Osteoblast (primary cell): ENCODE data around the gene DBP. TPM values are rescaled to one million over a fixed set of nuclear protein-coding genes. Genes with fewer than 3 reads are reported as not detected.

ENCODE experiments used
- DNase-seq: peaks from one replicate; pipeline ENCODE4 v3.0.0; 2011; ENCODE audit warnings: low spot score, mixed read lengths; ENCODE audit not compliant: insufficient read length; ENCODE audit errors: missing footprints
- H2AFZ ChIP-seq: 2 replicates; pipeline ENCODE4 v1.6.0; 2011; ENCODE audit warnings: mild to moderate bottlenecking, low read length
- H3K27ac ChIP-seq: 2 replicates; pipeline ENCODE4 v1.5.1; 2011; ENCODE audit warnings: mild to moderate bottlenecking, low read depth, low read length, moderate library complexity
- H3K27me3 ChIP-seq: 2 replicates; pipeline ENCODE4 v1.6.0; 2012; ENCODE audit warnings: mild to moderate bottlenecking, control low read depth, inconsistent platforms, low read length, moderate library complexity; ENCODE audit not compliant: insufficient read depth
- H3K36me3 ChIP-seq: 2 replicates; pipeline ENCODE4 v1.5.1; 2011; ENCODE audit warnings: mild to moderate bottlenecking, low read length, control low read depth, moderate library complexity; ENCODE audit not compliant: insufficient read depth
- H3K4me1 ChIP-seq: 2 replicates; pipeline ENCODE4 v1.5.1; 2011; ENCODE audit warnings: mild to moderate bottlenecking, low read length, control low read depth, moderate library complexity; ENCODE audit not compliant: insufficient read depth
- H3K4me2 ChIP-seq: 2 replicates; pipeline ENCODE4 v1.6.0; 2011; ENCODE audit warnings: mild to moderate bottlenecking, low read length; ENCODE audit not compliant: insufficient read depth
- H3K4me3 ChIP-seq: fragments of 200-600 bp; sonication (generic); 3 replicates; pipeline ENCODE4 v1.5.1; 2012; ENCODE audit warnings: mild to moderate bottlenecking, low read length, inconsistent platforms; ENCODE audit not compliant: insufficient read depth
- H3K79me2 ChIP-seq: 2 replicates; pipeline ENCODE4 v1.6.0; 2012; ENCODE audit warnings: mild to moderate bottlenecking, low read length, control low read depth, inconsistent platforms; ENCODE audit not compliant: insufficient read depth
- H3K9me3 ChIP-seq: 2 replicates; pipeline ENCODE4 v1.5.1; 2011; ENCODE audit warnings: low read depth, low read length, control low read depth
- H4K20me1 ChIP-seq: 2 replicates; pipeline ENCODE4 v1.6.0; 2012; ENCODE audit warnings: mild to moderate bottlenecking, low read length, control low read depth; ENCODE audit not compliant: insufficient read depth
- CTCF ChIP-seq: IDR thresholded peaks from 2 replicates; pipeline ENCODE4 v1.5.1; 2011; ENCODE audit warnings: mild to moderate bottlenecking, low read depth, low read length, moderate library complexity; ENCODE audit errors: extremely low read depth
- total RNA-seq: library from RNA; depleted of rRNA; stranded (reverse); fragments of >200 nt; gene quantifications from 2 replicates; pipeline ENCODE4 v1.2.3, GENCODE V29; 2012

DBP gene
- total RNA-seq, 1 donor: 14.5 TPM

GRCh38 chr19:48603001-48603400, 34.2 kb downstream of the DBP start:
- Histone ChIP-seq H2AFZ (no peak overlapping the region), H3K4me2 (no peak overlapping the region), H3K79me2 (no peaks in the 10 kb centered on the region), H4K20me1 (no peaks in the 10 kb centered on the region), H3K27ac (no peak overlapping the region), H3K4me1 (no peaks in the 10 kb centered on the region), H3K27me3 (no peaks in the 10 kb centered on the region), H3K4me3 (no peak overlapping the region), H3K9me3 (no peaks in the 10 kb centered on the region), H3K36me3 (no peaks in the 10 kb centered on the region)
- DNase-seq: peak; percentile 91
- TF ChIP-seq CTCF: no peak

GRCh38 chr19:48600679-48601417, 36.3 kb downstream of the DBP start:
- Histone ChIP-seq H3K27ac (no peak overlapping the region), H3K4me2 (no peak overlapping the region), H2AFZ (no peak overlapping the region), H4K20me1 (no peaks in the 10 kb centered on the region), H3K4me1 (no peaks in the 10 kb centered on the region), H3K9me3 (no peaks in the 10 kb centered on the region), H3K36me3 (no peaks in the 10 kb centered on the region), H3K27me3 (no peaks in the 10 kb centered on the region), H3K79me2 (no peaks in the 10 kb centered on the region), H3K4me3 (no peak overlapping the region)
- no peak for TF ChIP-seq CTCF
- peak; percentile 50 for DNase-seq

GRCh38 chr19:48598996-48599700, 38.0 kb downstream of the DBP start:
- Histone ChIP-seq H3K4me2 (no peak overlapping the region), H2AFZ (no peak overlapping the region), H3K27ac (no peak overlapping the region), H3K4me1 (no peaks in the 10 kb centered on the region), H3K27me3 (no peaks in the 10 kb centered on the region), H3K79me2 (no peaks in the 10 kb centered on the region), H3K4me3 (no peak overlapping the region), H4K20me1 (no peaks in the 10 kb centered on the region), H3K9me3 (no peaks in the 10 kb centered on the region), H3K36me3 (no peaks in the 10 kb centered on the region)
- DNase-seq: peak; percentile 66
- TF ChIP-seq CTCF: no peak
